ENCODE results near the gene TENM3. TPM values are rescaled to one million over a fixed set of nuclear protein-coding genes. Genes with fewer than 3 reads are reported as not detected.

TENM3 gene
- total RNA-seq, 4 donors from 2014 or later, result 0.64 to 5.5 (median 2.1) TPM

DNA sequence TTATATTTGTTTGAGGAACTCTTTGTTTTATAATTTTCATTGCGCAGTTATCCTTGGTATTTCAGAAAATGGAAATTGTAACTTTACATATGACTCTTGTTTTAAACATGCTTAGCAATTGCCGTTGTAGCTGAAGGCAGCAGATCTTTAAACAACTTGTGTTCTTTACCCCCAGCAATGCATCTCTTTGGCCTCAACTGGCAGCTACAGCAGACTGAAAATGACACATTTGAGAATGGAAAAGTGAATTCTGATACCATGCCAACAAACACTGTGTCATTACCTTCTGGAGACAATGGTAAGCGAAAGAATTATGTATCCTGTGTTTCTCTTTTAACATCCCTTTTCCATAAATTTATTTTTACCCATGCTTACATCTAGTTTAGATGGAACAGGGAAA, 410.4 kb downstream of the TENM3 start:
- H3K9me3 ChIP-seq, result no peaks in the 10 kb centered on the region
- no peak overlapping the region for H3K27ac ChIP-seq
- WGBS, 2 donors, result 82 to 90% methylated on average over 3 of the region's 3 CpGs
- no peaks in the 10 kb centered on the region for H3K27me3 ChIP-seq
- intact Hi-C loops (cut with DNase I), result no loop called here
- DNase-seq, result no peak
- no peak for TF ChIP-seq POLR2A (IDR thresholded peaks at IDR 0.05)
- TF ChIP-seq, protein P1, sequence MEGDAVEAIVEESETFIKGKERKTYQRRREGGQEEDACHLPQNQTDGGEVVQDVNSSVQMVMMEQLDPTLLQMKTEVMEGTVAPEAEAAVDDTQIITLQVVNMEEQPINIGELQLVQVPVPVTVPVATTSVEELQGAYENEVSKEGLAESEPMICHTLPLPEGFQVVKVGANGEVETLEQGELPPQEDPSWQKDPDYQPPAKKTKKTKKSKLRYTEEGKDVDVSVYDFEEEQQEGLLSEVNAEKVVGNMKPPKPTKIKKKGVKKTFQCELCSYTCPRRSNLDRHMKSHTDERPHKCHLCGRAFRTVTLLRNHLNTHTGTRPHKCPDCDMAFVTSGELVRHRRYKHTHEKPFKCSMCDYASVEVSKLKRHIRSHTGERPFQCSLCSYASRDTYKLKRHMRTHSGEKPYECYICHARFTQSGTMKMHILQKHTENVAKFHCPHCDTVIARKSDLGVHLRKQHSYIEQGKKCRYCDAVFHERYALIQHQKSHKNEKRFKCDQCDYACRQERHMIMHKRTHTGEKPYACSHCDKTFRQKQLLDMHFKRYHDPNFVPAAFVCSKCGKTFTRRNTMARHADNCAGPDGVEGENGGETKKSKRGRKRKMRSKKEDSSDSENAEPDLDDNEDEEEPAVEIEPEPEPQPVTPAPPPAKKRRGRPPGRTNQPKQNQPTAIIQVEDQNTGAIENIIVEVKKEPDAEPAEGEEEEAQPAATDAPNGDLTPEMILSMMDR (IDR thresholded peaks at IDR 0.05), result no peak
- H3K4me1 ChIP-seq, result no peaks in the 10 kb centered on the region
- no peaks in the 10 kb centered on the region for H3K36me3 ChIP-seq
- no peak overlapping the region for H3K4me3 ChIP-seq

DNA sequence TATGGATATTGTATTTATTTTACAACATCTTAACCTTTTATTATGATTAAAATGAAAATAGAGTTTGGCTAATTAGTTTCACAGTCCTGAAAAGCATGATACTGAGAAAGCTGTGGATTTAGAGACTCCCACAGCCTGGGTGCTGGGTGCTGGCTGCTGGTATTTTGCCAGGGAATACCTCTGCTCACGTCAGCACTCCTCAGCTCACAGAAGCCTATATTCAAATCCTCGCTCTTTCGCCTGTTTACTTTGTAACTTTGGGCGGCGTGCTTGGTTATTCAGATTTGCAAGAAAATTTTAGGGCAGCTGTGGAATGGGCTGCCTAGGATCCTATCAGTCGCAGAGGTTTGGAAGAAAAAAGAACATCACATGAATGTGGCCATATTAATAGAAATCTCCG, 412.1 kb downstream of the TENM3 start:
- Histone ChIP-seq H3K9me3 (no peaks in the 10 kb centered on the region), H3K4me3 (no peak overlapping the region), H3K27me3 (no peaks in the 10 kb centered on the region), H3K36me3 (no peaks in the 10 kb centered on the region), H3K4me1 (no peaks in the 10 kb centered on the region), H3K27ac (no peak overlapping the region)
- TF ChIP-seq, protein P1 (IDR thresholded peaks at IDR 0.05), result no peak
- no peak for TF ChIP-seq POLR2A (IDR thresholded peaks at IDR 0.05)
- DNase-seq, result no peak
- intact Hi-C loops (cut with DNase I), result no loop called here
- 90 to 92% methylated on average over 7 of the region's 7 CpGs for WGBS, 2 donors

DNA sequence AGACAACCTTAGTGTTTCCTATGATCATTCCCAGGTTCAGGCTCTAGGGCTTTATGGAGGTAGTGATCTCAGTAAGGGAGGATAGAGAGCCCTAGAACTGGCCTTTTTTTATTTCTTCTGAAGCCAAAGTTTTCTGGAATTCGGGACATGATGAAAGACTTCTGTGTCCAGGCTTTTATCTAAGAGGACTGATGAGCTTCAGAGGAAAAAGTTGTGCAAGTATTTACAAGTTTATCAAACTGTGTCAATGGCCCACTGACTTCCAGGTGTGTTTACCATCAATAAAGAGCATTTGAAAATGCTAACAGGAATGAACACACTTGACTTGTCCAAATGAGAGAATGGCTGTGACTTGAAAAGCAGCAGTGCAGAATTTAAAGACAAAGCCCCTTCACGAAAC, 419.3 kb downstream of the TENM3 start:
- DNase-seq, result no peak
- Histone ChIP-seq H3K27me3 (no peaks in the 10 kb centered on the region), H3K4me1 (no peaks in the 10 kb centered on the region), H3K4me3 (no peak overlapping the region), H3K9me3 (peaks cover 0 to 7% (median 0%) of the 10 kb centered on the region in 3 donors), H3K27ac (no peak overlapping the region), H3K36me3 (no peaks in the 10 kb centered on the region)
- WGBS, 2 donors, result 40 to 52% methylated on average over 2 of the region's 2 CpGs
- TF ChIP-seq, protein P1 (IDR thresholded peaks at IDR 0.05), result no peak
- no peak for TF ChIP-seq POLR2A (IDR thresholded peaks at IDR 0.05)
- intact Hi-C loops (cut with DNase I), result no loop called here

DNA sequence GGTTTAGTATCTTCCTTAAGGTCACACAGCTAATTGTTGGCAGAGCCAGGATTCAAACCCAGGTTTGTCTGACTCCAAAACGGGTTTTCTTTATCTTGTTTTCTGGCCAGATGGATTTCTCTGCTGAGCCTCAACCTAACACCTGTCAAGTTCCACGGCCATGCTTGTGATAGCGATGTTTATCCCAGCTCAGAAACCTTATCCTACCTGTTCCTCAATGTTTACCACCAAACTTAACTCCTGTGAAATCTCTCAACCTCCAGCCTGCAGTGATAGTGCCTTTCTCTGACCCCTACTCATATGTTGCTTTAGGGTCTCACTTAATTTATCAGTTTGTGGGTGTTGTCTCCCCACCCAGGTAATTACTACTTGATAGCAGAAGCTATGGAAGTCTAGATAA, 428.0 kb downstream of the TENM3 start:
- Histone ChIP-seq H3K36me3 (no peaks in the 10 kb centered on the region), H3K4me3 (no peak overlapping the region), H3K27ac (no peak overlapping the region), H3K9me3 (no peaks in the 10 kb centered on the region), H3K4me1 (no peaks in the 10 kb centered on the region), H3K27me3 (no peaks in the 10 kb centered on the region)
- WGBS, 2 donors, result 61 to 83% methylated on average over 3 of the region's 3 CpGs
- TF ChIP-seq POLR2A (IDR thresholded peaks at IDR 0.05), result no peak
- TF ChIP-seq, protein P1 (IDR thresholded peaks at IDR 0.05), result no peak
- intact Hi-C loops (cut with DNase I), result no loop called here
- no peak for DNase-seq

DNA sequence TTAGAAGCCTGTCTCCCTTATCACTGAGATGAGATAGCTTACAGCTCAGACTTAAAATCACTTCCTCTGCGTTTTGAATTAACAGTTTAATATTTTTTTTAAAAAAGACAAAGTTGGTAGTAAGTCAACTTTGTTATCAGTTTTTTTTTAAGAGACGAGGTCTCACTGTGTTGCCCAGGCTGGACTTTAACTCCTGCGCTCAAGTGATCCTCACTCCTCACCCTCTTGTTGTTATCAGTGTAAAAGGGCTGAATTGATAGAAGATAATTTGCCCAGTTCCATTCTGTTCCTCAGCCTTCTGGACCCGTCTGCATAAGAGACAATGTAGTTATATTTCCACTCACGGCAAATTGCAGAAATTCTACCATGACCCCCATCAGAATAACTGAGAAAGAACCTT, 428.5 kb downstream of the TENM3 start:
- DNase-seq, result no peak
- H3K9me3 ChIP-seq, result no peaks in the 10 kb centered on the region
- no peak overlapping the region for H3K4me3 ChIP-seq
- intact Hi-C loops (cut with DNase I), result no loop called here
- H3K4me1 ChIP-seq, result no peaks in the 10 kb centered on the region
- no peaks in the 10 kb centered on the region for H3K36me3 ChIP-seq
- no peak overlapping the region for H3K27ac ChIP-seq
- 76 to 78% methylated on average over 5 of the region's 5 CpGs for WGBS, 2 donors
- TF ChIP-seq POLR2A (IDR thresholded peaks at IDR 0.05), result no peak
- TF ChIP-seq, protein P1 (IDR thresholded peaks at IDR 0.05), result no peak
- H3K27me3 ChIP-seq, result no peaks in the 10 kb centered on the region

Data from esophagus squamous epithelium (tissue), 5 donors.